Measurements from ENCODE around the gene L3MBTL2.
"Not testable (repeated sequence)": the region's sequence is repeated elsewhere in the genome, so short reads cannot be mapped to it uniquely, and the experiment has no call there.

- TF ChIP-seq CTCF (IDR thresholded peaks at IDR 0.05); POLR2AphosphoS5 (IDR thresholded peaks at IDR 0.05; ENCODE audit: insufficient read depth in 1 of 2, low read depth in 1 of 2); POLR2A (IDR thresholded peaks at IDR 0.05): not testable (repeated sequence)
These were observed 24.8 kb upstream of the L3MBTL2 start for GRCh38 chr22:41180362-41180761.

Data from vagina (tissue), 2 donors.